Panc1 (cell line): ENCODE measurements around the gene RALGAPA1. TPM values are rescaled to one million over a fixed set of nuclear protein-coding genes. Genes with fewer than 3 reads are reported as not detected.

ENCODE experiments used
- ATAC-seq: fragments of 200-7000 bp; cut with Tn5 transposase; 2 replicates; pipeline ENCODE4 v1.9.1; 2020; ENCODE audit warnings: mild to moderate bottlenecking, moderate library complexity
- BruUV-seq: library from RNA; stranded (reverse); fragments of 400-500 nt; replicated peaks from 2 replicates; lab custom pipeline; 2021; lab: Mats Ljungman, UMichigan
- CTCF ChIA-PET: fragments of 300-600 bp; sonication (Branson Sonifier 250); formaldehyde crosslinking; loops from one replicate; lab custom pipeline; 2022; ENCODE audit warnings: antibody characterized with exemption; lab: Charles Lee
- POLR2A ChIA-PET: fragments of 300-600 bp; sonication (Branson Sonifier 250); formaldehyde crosslinking; loops from one replicate; lab custom pipeline; 2022; ENCODE audit warnings: antibody characterized with exemption; lab: Charles Lee
- DNase-seq: peaks from one replicate; pipeline ENCODE4 v3.0.0-alpha.2; 2010; ENCODE audit warnings: low read depth, low spot score
- H3K27ac ChIP-seq: 2 replicates; pipeline ENCODE4 v1.5.1; 2011; ENCODE audit warnings: mild to moderate bottlenecking, low read length, inconsistent platforms
- H3K27me3 ChIP-seq: fragments of 200-500 bp; sonication (Bioruptor generic); 2 replicates; pipeline ENCODE4 v1.6.0; 2014; ENCODE audit warnings: low read length, inconsistent platforms; ENCODE audit not compliant: control insufficient read depth, insufficient read depth
- H3K36me3 ChIP-seq: fragments of 200-500 bp; sonication (Bioruptor generic); 2 replicates; pipeline ENCODE4 v1.5.1; 2014; ENCODE audit warnings: inconsistent platforms, mild to moderate bottlenecking, low read length, moderate library complexity; ENCODE audit not compliant: control insufficient read depth, insufficient read depth
- H3K4me1 ChIP-seq: 2 replicates; pipeline ENCODE4 v1.5.1; 2011; ENCODE audit warnings: inconsistent platforms, mild to moderate bottlenecking, low read length, moderate library complexity; ENCODE audit not compliant: control insufficient read depth, insufficient read depth
- H3K4me3 ChIP-seq, 2 experiments: 2 replicates each; pipeline ENCODE4 v1.5.1; 2011 to 2012; ENCODE audit warnings: low read depth in 2 of 2, low read length in 2 of 2, mild to moderate bottlenecking in 2 of 2, inconsistent platforms in 1 of 2, moderate library complexity in 1 of 2
- H3K9me3 ChIP-seq: fragments of 200-500 bp; sonication (Bioruptor generic); 2 replicates; pipeline ENCODE4 v1.5.1; 2014; ENCODE audit warnings: low read depth, mild to moderate bottlenecking, inconsistent platforms, low read length, moderate library complexity; ENCODE audit not compliant: control insufficient read depth, insufficient read depth
- POLR2AphosphoS5 ChIP-seq: IDR thresholded peaks from 2 replicates; pipeline ENCODE4 v1.6.1; 2012; ENCODE audit warnings: mild to moderate bottlenecking, low read depth, low read length, moderate library complexity
- REST ChIP-seq, 2 experiments: IDR thresholded peaks; 2 replicates each; pipeline ENCODE4 v1.6.1; 2011 to 2012; ENCODE audit warnings: low read depth in 2 of 2, control low read depth in 1 of 2, low read length in 1 of 2, mild to moderate bottlenecking in 1 of 2, moderate library complexity in 1 of 2; ENCODE audit not compliant: insufficient read depth in 1 of 2
- SIN3A ChIP-seq: IDR thresholded peaks from 2 replicates; pipeline ENCODE4 v1.6.1; 2012; ENCODE audit warnings: low read depth, mild to moderate bottlenecking, low read length, moderate library complexity, borderline replicate concordance; ENCODE audit not compliant: insufficient read depth
- TCF7L2 ChIP-seq: IDR thresholded peaks from 2 replicates; pipeline ENCODE4 v1.6.1; 2011; ENCODE audit warnings: mild to moderate bottlenecking, low read depth, low read length, inconsistent platforms
- in situ Hi-C: cut with HindIII; loops from 2 replicates; pipeline ENCODE4 v1.10.0; 2016; ENCODE audit warnings: low sequenced_read_pairs, low pct_unique_long_range_greater_than_20kb
- intact Hi-C: fragments of 100-400 bp; cut with micrococcal nuclease; formaldehyde crosslinking; loops from one replicate; pipeline ENCODE4 v1.10.0; 2022; ENCODE audit not compliant: unreplicated experiment
- total RNA-seq: library from RNA; stranded (reverse); gene quantifications from one replicate; pipeline ENCODE4 v1.2.1, GENCODE V29; 2021; ENCODE audit not compliant: unreplicated experiment
- TF ChIP-seq, protein P1 (sequence below): fragments of 450-650 bp; IDR thresholded peaks from 2 replicates; pipeline ENCODE4 v1.5.1; 2017; ENCODE audit warnings: mild to moderate bottlenecking

RALGAPA1 gene
- total RNA-seq, 1 experiment from 2014 or later: 31.5 TPM

DNA sequence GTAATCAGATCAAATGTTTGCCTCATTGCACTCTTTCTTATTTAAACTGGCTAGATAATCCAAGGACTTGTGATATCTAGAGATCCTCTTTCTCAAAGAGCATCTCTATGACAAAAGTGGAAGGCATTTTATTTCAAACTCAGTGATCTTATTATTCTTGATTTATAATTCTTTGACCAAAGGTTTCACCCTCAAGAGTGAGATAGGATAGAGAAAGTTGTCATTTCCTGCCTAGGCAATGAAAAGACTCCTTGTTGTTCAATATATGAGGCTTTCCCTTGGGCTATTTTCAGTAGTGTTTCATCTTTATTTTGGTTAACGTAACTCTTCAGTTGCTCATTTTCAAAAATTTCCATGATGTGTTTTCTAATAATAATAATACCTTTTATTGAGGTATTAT, 293.2 kb downstream of the RALGAPA1 start:
- Histone ChIP-seq H3K36me3 (no peaks in the 10 kb centered on the region), H3K27ac (no peak overlapping the region), H3K9me3 (no peaks in the 10 kb centered on the region), H3K4me1 (no peaks in the 10 kb centered on the region), H3K27me3 (no peaks in the 10 kb centered on the region; the same call in 1 of the 2 replicates), H3K4me3 (no peak overlapping the region)
- no TSS peak for BruUV-seq
- no peak for ATAC-seq
- in situ Hi-C loops: no loop called here
- POLR2A ChIA-PET: interaction anchor here (0.6 kb wide), 2 partner anchors 19 to 525 kb away, joined by 3 read pairs; no protein-coding TSS in a partner anchor
- CTCF ChIA-PET: no interaction called here
- TF ChIP-seq REST (IDR thresholded peaks at IDR 0.05; ENCODE audit: insufficient read depth in 1 of 2, low read depth in 2 of 2, low read length in 1 of 2) (no peak), SIN3A (no peak)
- intact Hi-C loops: no loop called here
- DNase-seq: no peak

DNA sequence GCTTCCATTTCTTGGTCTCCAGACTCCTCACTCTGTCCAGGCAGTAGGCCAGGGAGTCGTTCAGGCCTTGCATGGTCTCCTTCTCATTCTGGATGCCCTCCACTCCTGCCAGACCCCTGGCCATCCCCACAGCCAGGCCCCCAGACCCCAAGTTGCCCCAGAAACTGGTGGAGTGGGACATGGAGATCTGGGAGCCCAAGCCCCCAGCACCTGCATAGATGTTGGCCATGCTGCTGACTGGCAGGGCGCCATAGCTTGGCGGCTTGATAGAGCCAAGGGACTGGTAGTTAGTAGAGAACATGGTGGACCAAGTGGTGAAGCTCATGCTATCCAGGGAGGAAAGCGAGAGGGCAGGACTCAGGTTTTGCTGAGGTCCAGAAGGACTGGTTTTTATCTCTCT, 296.3 kb downstream of the RALGAPA1 start:
- no peak overlapping the region for H3K27ac ChIP-seq
- ATAC-seq (no peak), DNase-seq (no peak)
- no peaks in the 10 kb centered on the region for H3K4me1 ChIP-seq
- TF ChIP-seq TCF7L2 (no peak), POLR2AphosphoS5 (no peak), REST (IDR thresholded peaks at IDR 0.05; ENCODE audit: insufficient read depth in 1 of 2, low read depth in 2 of 2, low read length in 1 of 2) (no peak)
- no peak overlapping the region for H3K4me3 ChIP-seq
- POLR2A ChIA-PET: interaction anchor here (0.6 kb wide), 1 partner anchor 14 kb away, joined by 4 read pairs; no protein-coding TSS in a partner anchor
- no peaks in the 10 kb centered on the region for H3K36me3 ChIP-seq
- BruUV-seq: no TSS peak
- intact Hi-C loops (no loop called here), in situ Hi-C loops (no loop called here)
- H3K27me3 ChIP-seq: no peaks in the 10 kb centered on the region
- H3K9me3 ChIP-seq: no peaks in the 10 kb centered on the region
- CTCF ChIA-PET: no interaction called here

GRCh38 chr14:35509846-35510245, 299.2 kb downstream of the RALGAPA1 start:
- TF ChIP-seq, protein P1, sequence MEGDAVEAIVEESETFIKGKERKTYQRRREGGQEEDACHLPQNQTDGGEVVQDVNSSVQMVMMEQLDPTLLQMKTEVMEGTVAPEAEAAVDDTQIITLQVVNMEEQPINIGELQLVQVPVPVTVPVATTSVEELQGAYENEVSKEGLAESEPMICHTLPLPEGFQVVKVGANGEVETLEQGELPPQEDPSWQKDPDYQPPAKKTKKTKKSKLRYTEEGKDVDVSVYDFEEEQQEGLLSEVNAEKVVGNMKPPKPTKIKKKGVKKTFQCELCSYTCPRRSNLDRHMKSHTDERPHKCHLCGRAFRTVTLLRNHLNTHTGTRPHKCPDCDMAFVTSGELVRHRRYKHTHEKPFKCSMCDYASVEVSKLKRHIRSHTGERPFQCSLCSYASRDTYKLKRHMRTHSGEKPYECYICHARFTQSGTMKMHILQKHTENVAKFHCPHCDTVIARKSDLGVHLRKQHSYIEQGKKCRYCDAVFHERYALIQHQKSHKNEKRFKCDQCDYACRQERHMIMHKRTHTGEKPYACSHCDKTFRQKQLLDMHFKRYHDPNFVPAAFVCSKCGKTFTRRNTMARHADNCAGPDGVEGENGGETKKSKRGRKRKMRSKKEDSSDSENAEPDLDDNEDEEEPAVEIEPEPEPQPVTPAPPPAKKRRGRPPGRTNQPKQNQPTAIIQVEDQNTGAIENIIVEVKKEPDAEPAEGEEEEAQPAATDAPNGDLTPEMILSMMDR: no peak
- TF ChIP-seq TCF7L2 (no peak), POLR2AphosphoS5 (no peak), REST (IDR thresholded peaks at IDR 0.05; ENCODE audit: insufficient read depth in 1 of 2, low read depth in 2 of 2, low read length in 1 of 2) (no peak), SIN3A (no peak)
- no peaks in the 10 kb centered on the region for H3K4me1 ChIP-seq
- no peak overlapping the region for H3K27ac ChIP-seq
- H3K27me3 ChIP-seq: no peaks in the 10 kb centered on the region
- CTCF ChIA-PET: no interaction called here
- POLR2A ChIA-PET: no interaction called here
- no peak overlapping the region for H3K4me3 ChIP-seq
- no peaks in the 10 kb centered on the region for H3K9me3 ChIP-seq
- no TSS peak for BruUV-seq
- no peaks in the 10 kb centered on the region for H3K36me3 ChIP-seq
- no peak for ATAC-seq
- no peak for DNase-seq
- intact Hi-C loops (no loop called here), in situ Hi-C loops (no loop called here)
